Gastrocnemius medialis (tissue), 4 donors: ENCODE data around the gene ADCY9.

Experiments
- POLR2A ChIP-seq, 2 donors: fragments of 450-650 bp; IDR thresholded peaks; one replicate each; pipeline ENCODE4 v1.6.1; 2017; ENCODE audit warnings: antibody characterized with exemption in 2 of 2, mild to moderate bottlenecking in 2 of 2, moderate library complexity in 2 of 2
- TF ChIP-seq, protein P1 (sequence below), 5 experiments: fragments of 450-650 bp in 3 of 5; fragments of 200-600 bp in 2 of 5; sonication (generic) in 2 of 5; IDR thresholded peaks in 4 of 5; conservative IDR thresholded peaks in 1 of 5; 1 replicate in 4 of 5; 2 replicates in 1 of 5; pipeline ENCODE4 v1.5.1; 2016 to 2019; ENCODE audit warnings: antibody characterized with exemption in 5 of 5, mild to moderate bottlenecking in 3 of 5, moderate library complexity in 3 of 5

DNA sequence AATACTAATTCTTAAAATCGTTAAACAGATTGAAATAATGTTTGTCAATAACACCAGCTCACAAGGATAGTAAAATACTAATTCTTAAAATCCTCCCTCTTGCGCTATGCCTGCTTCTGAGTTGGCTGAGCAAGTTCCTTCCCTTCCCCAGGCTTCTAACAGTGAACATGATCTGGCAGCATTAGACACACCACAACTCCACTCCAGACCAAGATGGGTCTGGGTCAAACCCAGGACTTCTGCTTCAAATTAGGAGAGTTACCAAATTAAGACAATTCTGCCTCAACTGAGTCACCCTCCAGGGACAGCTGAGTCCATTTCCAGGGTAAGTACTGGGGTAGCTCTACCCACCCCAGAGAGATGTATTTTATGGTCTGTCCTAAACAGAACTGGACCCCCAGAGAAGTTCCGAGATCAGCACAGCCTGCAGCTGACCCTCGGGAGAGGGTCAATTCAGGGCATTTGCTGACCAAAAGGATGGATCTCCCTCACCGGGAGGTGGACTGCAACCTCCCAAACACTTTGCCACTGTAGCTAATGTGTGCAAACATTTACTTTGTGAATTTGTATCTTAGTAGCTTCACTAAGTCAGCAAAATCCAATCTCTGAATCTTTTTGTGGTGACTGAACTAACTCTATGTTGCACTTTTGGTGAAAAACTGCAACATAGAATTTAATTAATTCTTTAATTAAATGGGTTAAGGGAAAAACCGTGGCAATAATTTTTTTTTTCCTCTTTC lies 48.8 kb downstream of the ADCY9 start:
- TF ChIP-seq POLR2A (IDR thresholded peaks at IDR 0.05) = no peak
- TF ChIP-seq, protein P1, sequence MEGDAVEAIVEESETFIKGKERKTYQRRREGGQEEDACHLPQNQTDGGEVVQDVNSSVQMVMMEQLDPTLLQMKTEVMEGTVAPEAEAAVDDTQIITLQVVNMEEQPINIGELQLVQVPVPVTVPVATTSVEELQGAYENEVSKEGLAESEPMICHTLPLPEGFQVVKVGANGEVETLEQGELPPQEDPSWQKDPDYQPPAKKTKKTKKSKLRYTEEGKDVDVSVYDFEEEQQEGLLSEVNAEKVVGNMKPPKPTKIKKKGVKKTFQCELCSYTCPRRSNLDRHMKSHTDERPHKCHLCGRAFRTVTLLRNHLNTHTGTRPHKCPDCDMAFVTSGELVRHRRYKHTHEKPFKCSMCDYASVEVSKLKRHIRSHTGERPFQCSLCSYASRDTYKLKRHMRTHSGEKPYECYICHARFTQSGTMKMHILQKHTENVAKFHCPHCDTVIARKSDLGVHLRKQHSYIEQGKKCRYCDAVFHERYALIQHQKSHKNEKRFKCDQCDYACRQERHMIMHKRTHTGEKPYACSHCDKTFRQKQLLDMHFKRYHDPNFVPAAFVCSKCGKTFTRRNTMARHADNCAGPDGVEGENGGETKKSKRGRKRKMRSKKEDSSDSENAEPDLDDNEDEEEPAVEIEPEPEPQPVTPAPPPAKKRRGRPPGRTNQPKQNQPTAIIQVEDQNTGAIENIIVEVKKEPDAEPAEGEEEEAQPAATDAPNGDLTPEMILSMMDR (IDR thresholded peaks at IDR 0.05 in 4 of 5, conservative IDR thresholded peaks at IDR 0.05 in 1 of 5) = no peak
